ENCODE results near the gene RNASEH2B. TPM values are rescaled to one million over a fixed set of nuclear protein-coding genes. Genes with fewer than 3 reads are reported as not detected.

Gene RNASEH2B
- total RNA-seq, 2 experiments from 2014 or later, result 225 to 322 TPM

DNA sequence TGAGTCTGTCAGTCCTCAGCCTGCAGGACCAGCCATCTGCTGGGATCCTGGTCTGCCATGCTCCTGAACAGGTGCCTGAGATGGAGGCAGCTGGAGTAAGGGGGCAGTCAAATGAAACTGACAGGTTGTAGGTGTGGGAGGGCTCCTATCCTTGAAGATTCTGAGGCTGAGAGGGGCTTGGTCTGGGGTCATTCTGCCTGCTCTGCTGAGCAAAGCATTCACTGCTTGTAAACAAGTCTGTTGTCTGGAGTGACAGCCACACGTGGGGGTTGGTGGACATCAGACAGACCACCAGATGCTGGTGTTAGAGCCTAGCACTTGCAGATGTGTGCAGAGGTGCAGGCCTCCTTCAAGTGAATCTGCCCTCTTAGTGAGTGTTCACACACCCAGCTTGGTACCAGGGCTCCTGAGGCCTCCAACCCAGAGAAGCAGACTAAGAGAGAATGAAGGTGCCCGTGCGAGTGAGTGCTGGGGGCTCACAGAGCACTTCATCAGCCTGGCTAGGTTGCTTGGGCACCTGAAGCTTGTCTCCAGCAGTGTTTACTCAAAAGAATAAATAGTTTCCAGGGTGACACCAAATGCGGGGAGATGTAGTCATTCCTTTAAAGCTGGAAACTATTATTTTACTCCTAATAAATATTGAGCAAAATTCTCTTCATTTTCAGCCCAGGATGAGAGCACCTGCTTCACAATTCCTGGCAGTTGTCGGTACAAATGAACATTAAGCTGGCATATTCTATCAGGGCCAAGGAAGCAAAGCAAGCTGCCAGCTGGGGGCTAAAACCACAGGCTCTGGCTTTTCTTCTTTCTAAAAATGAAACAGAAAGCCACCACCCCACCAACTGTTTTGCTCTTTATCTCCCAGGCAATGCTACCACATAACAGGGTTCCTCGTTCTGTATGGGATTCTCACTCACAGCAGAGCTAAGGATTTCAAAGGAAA, 82.3 kb downstream of the RNASEH2B start:
- no peak overlapping the region for H2AFZ ChIP-seq (ENCODE audit: low read length)
- ChIA-PET CTCF (ENCODE audit: unreplicated experiment) (no interaction called here), POLR2A (interaction anchor here (1.9 kb wide), 1 partner anchor 15 kb away, joined by 6 read pairs; no protein-coding TSS in a partner anchor)
- no peaks in the 10 kb centered on the region for H3K36me3 ChIP-seq (ENCODE audit: insufficient read depth, low read length)
- BruUV-seq (replicated peaks), result no TSS peak
- H3K9me3 ChIP-seq (ENCODE audit: low read length), result no peaks in the 10 kb centered on the region
- intact Hi-C loops (cut with micrococcal nuclease; ENCODE audit: unreplicated experiment), result no loop called here
- H3K9me2 ChIP-seq (ENCODE audit: insufficient read depth, low read length), result no peaks in the 10 kb centered on the region
- no peak overlapping the region for H3K27ac ChIP-seq (ENCODE audit: low read depth, low read length, poor library complexity, severe bottlenecking)
- no peak for DNase-seq (ENCODE audit: low spot score)
- H3K4me2 ChIP-seq (ENCODE audit: low read length), result no peak overlapping the region
- no peak for TF ChIP-seq EZH2phosphoT487 (IDR thresholded peaks at IDR 0.05; ENCODE audit: borderline replicate concordance, low read depth, low read length)
- TF ChIP-seq, protein P1, sequence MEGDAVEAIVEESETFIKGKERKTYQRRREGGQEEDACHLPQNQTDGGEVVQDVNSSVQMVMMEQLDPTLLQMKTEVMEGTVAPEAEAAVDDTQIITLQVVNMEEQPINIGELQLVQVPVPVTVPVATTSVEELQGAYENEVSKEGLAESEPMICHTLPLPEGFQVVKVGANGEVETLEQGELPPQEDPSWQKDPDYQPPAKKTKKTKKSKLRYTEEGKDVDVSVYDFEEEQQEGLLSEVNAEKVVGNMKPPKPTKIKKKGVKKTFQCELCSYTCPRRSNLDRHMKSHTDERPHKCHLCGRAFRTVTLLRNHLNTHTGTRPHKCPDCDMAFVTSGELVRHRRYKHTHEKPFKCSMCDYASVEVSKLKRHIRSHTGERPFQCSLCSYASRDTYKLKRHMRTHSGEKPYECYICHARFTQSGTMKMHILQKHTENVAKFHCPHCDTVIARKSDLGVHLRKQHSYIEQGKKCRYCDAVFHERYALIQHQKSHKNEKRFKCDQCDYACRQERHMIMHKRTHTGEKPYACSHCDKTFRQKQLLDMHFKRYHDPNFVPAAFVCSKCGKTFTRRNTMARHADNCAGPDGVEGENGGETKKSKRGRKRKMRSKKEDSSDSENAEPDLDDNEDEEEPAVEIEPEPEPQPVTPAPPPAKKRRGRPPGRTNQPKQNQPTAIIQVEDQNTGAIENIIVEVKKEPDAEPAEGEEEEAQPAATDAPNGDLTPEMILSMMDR (conservative IDR thresholded peaks at IDR 0.05; ENCODE audit: low read length), result no peak
- no peaks in the 10 kb centered on the region for H4K20me1 ChIP-seq (ENCODE audit: insufficient read depth, low read length)
- H3K79me2 ChIP-seq (ENCODE audit: insufficient read depth, low read depth, low read length), result no peaks in the 10 kb centered on the region
- H3K4me3 ChIP-seq (ENCODE audit: low read depth, low read length, poor library complexity, severe bottlenecking), result no peak overlapping the region
- no peaks in the 10 kb centered on the region for H3K4me1 ChIP-seq (ENCODE audit: insufficient read depth, low read length, poor library complexity, severe bottlenecking)

DNA sequence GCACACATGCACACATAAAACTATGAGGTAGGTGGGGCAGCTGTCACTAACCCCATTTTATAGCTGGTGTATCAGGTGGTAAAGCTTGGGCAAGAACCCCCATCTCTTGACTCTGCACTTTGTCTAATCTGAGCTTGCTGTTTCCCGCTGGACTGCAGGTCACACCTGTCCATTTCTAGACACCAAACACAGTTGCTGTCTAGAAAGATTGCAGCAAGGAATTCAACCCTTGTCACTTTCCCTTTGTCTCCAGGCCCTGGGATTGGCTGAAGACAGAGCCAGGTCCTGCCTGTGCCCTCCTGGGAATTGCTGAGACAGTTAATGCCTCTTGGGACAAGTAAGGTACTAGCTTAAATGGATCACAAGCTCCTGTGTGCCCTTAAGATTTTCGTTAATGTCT, 83.8 kb downstream of the RNASEH2B start:
- intact Hi-C loops (cut with micrococcal nuclease; ENCODE audit: unreplicated experiment), result no loop called here
- no TSS peak for BruUV-seq (replicated peaks)
- no peak overlapping the region for H2AFZ ChIP-seq (ENCODE audit: low read length)
- no peak overlapping the region for H3K27ac ChIP-seq (ENCODE audit: low read depth, low read length, poor library complexity, severe bottlenecking)
- no peaks in the 10 kb centered on the region for H4K20me1 ChIP-seq (ENCODE audit: insufficient read depth, low read length)
- POLR2A ChIA-PET, result interaction anchor here (0.7 to 1.9 kb wide), 3 partner anchors 13 to 236 kb away, joined by 4 to 6 read pairs (median 5); no protein-coding TSS in a partner anchor
- H3K9me2 ChIP-seq (ENCODE audit: insufficient read depth, low read length), result no peaks in the 10 kb centered on the region
- H3K9me3 ChIP-seq (ENCODE audit: low read length), result no peaks in the 10 kb centered on the region
- no peak for DNase-seq (ENCODE audit: low spot score)
- no peak overlapping the region for H3K4me2 ChIP-seq (ENCODE audit: low read length)
- TF ChIP-seq EZH2phosphoT487 (IDR thresholded peaks at IDR 0.05; ENCODE audit: borderline replicate concordance, low read depth, low read length), result no peak
- TF ChIP-seq, protein P1 (conservative IDR thresholded peaks at IDR 0.05; ENCODE audit: low read length), result no peak
- H3K79me2 ChIP-seq (ENCODE audit: insufficient read depth, low read depth, low read length), result no peaks in the 10 kb centered on the region
- H3K36me3 ChIP-seq (ENCODE audit: insufficient read depth, low read length), result no peaks in the 10 kb centered on the region
- H3K4me1 ChIP-seq (ENCODE audit: insufficient read depth, low read length, poor library complexity, severe bottlenecking), result no peaks in the 10 kb centered on the region
- CTCF ChIA-PET (ENCODE audit: unreplicated experiment), result no interaction called here
- no peak overlapping the region for H3K4me3 ChIP-seq (ENCODE audit: low read depth, low read length, poor library complexity, severe bottlenecking)

DNA sequence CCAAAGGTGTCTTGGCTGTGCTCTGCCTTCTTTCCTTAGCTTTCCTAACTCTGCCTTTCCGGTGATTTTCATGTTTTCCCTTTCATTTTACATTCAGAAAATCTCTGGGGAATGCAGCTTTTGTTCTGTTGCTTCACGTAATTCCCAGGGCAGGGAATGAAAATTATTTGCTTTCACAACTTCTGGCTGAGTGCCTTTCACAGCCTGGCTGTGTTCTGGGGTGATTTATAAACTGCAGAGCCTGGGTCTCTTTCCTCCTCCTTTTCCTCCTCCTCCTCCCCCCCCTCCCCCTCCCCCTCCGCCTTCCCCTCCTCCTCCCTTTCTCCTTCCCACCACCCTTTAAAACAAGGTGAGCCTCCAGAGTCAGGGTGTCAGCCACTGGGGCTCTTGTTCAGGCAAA, 84.3 kb downstream of the RNASEH2B start:
- intact Hi-C loops (cut with micrococcal nuclease; ENCODE audit: unreplicated experiment), result no loop called here
- H3K4me2 ChIP-seq (ENCODE audit: low read length), result no peak overlapping the region
- H3K9me2 ChIP-seq (ENCODE audit: insufficient read depth, low read length), result no peaks in the 10 kb centered on the region
- TF ChIP-seq, protein P1 (conservative IDR thresholded peaks at IDR 0.05; ENCODE audit: low read length), result no peak
- TF ChIP-seq EZH2phosphoT487 (IDR thresholded peaks at IDR 0.05; ENCODE audit: borderline replicate concordance, low read depth, low read length), result no peak
- no peaks in the 10 kb centered on the region for H4K20me1 ChIP-seq (ENCODE audit: insufficient read depth, low read length)
- no peaks in the 10 kb centered on the region for H3K36me3 ChIP-seq (ENCODE audit: insufficient read depth, low read length)
- H3K4me1 ChIP-seq (ENCODE audit: insufficient read depth, low read length, poor library complexity, severe bottlenecking), result no peaks in the 10 kb centered on the region
- no peak overlapping the region for H3K4me3 ChIP-seq (ENCODE audit: low read depth, low read length, poor library complexity, severe bottlenecking)
- H3K79me2 ChIP-seq (ENCODE audit: insufficient read depth, low read depth, low read length), result no peaks in the 10 kb centered on the region
- no peak overlapping the region for H3K27ac ChIP-seq (ENCODE audit: low read depth, low read length, poor library complexity, severe bottlenecking)
- ChIA-PET CTCF (ENCODE audit: unreplicated experiment) (interaction anchor here (0.6 kb wide), 1 partner anchor 214 kb away, joined by 3 read pairs; no protein-coding TSS in a partner anchor), POLR2A (interaction anchor here (1.0 to 1.9 kb wide), 2 partner anchors 12 to 95 kb away, joined by 4 to 6 read pairs; no protein-coding TSS in a partner anchor)
- H3K9me3 ChIP-seq (ENCODE audit: low read length), result no peaks in the 10 kb centered on the region
- H2AFZ ChIP-seq (ENCODE audit: low read length), result no peak overlapping the region
- DNase-seq (ENCODE audit: low spot score), result no peak
- no TSS peak for BruUV-seq (replicated peaks)
